DND-41 (cell line): ENCODE measurements around the gene HSPA4L.

Experiments
- ATAC-seq: fragments of 200-7000 bp; cut with Tn5 transposase; 3 replicates; pipeline ENCODE4 v1.9.1; 2021; ENCODE audit warnings: low read depth; ENCODE audit not compliant: insufficient read depth
- DNase-seq: peaks from one replicate; pipeline ENCODE4 v3.0.0-alpha.2; 2020
- H2AFZ ChIP-seq: 2 replicates; pipeline ENCODE4 v1.6.0; 2012; ENCODE audit warnings: low read depth, low read length
- H3K27ac ChIP-seq: 2 replicates; pipeline ENCODE4 v1.5.1; 2012; ENCODE audit warnings: low read length, inconsistent platforms
- H3K27me3 ChIP-seq: fragments of 200-600 bp; sonication (generic); 2 replicates; pipeline ENCODE4 v1.6.0; 2012; ENCODE audit warnings: low read length, mild to moderate bottlenecking, inconsistent platforms; ENCODE audit not compliant: insufficient read depth, poor library complexity
- H3K36me3 ChIP-seq: 2 replicates; pipeline ENCODE4 v1.5.1; 2012; ENCODE audit warnings: low read length, inconsistent platforms; ENCODE audit not compliant: insufficient read depth
- H3K4me1 ChIP-seq: 2 replicates; pipeline ENCODE4 v1.5.1; 2012; ENCODE audit warnings: mild to moderate bottlenecking, low read length; ENCODE audit not compliant: insufficient read depth
- H3K4me2 ChIP-seq: 2 replicates; pipeline ENCODE4 v1.6.0; 2012; ENCODE audit warnings: mild to moderate bottlenecking, moderate library complexity, low read length, inconsistent platforms; ENCODE audit not compliant: insufficient read depth
- H3K4me3 ChIP-seq, 2 experiments: fragments of 200-600 bp in 1 of 2; shearing (Covaris generic) in 1 of 2; 2 replicates each; pipeline ENCODE4 v1.5.1; 2012 to 2016; ENCODE audit warnings: inconsistent platforms in 2 of 2, low read length in 2 of 2, mild to moderate bottlenecking in 2 of 2, low read depth in 1 of 2, moderate library complexity in 1 of 2
- H3K79me2 ChIP-seq: 2 replicates; pipeline ENCODE4 v1.6.0; 2012; ENCODE audit warnings: low read length, inconsistent platforms; ENCODE audit not compliant: insufficient read depth
- H3K9ac ChIP-seq: 2 replicates; pipeline ENCODE4 v1.6.0; 2012; ENCODE audit warnings: low read depth, mild to moderate bottlenecking, inconsistent platforms, low read length, moderate library complexity
- H3K9me3 ChIP-seq: 2 replicates; pipeline ENCODE4 v1.5.1; 2012; ENCODE audit warnings: low read length, moderate library complexity, mild to moderate bottlenecking, inconsistent platforms; ENCODE audit not compliant: insufficient read depth, severe bottlenecking
- H4K20me1 ChIP-seq: 2 replicates; pipeline ENCODE4 v1.6.0; 2012; ENCODE audit warnings: low read length; ENCODE audit not compliant: insufficient read depth
- EZH2 ChIP-seq: IDR thresholded peaks from 3 replicates; pipeline ENCODE4 v1.6.1; 2012; ENCODE audit warnings: borderline replicate concordance, low read depth, mild to moderate bottlenecking, moderate library complexity, low read length, inconsistent platforms; ENCODE audit not compliant: severe bottlenecking
- TF ChIP-seq, protein P1 (sequence below): IDR thresholded peaks from 2 replicates; pipeline ENCODE4 v1.5.1; 2012; ENCODE audit warnings: borderline replicate concordance, low read length, moderate library complexity, mild to moderate bottlenecking; ENCODE audit not compliant: poor library complexity, severe bottlenecking; ENCODE audit errors: extremely low read depth

Gene HSPA4L

DNA sequence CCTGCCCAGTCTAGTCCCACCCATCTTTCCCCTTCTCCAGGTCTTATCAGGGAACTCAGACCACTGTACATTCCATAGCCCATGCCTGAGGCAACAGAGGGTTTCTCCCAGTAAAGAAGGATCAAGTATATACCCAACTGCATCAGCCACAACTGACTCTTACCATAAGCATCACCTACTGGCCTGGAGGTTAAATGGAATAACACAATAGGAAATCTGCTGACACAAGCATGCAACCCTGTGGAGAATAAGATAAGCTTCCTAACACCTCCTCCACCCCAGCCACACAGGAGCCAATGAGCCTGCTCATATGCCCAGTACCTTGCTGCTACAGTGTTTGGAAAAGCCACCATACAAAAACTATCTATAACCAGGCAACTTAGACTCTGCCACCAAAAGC is 63.9 kb downstream of the HSPA4L start:
- Histone ChIP-seq H3K27me3 (no peaks in the 10 kb centered on the region), H3K4me3 (no peak overlapping the region), H4K20me1 (no peaks in the 10 kb centered on the region), H3K4me1 (no peaks in the 10 kb centered on the region), H3K36me3 (peaks cover 5% of the 10 kb centered on the region; the same call in 1 of the 2 replicates), H3K9me3 (peaks cover 16% of the 10 kb centered on the region), H3K79me2 (peaks cover 13% of the 10 kb centered on the region), H3K27ac (no peak overlapping the region), H3K9ac (no peak overlapping the region), H3K4me2 (no peak overlapping the region), H2AFZ (no peak overlapping the region)
- no peak for DNase-seq
- no peak for ATAC-seq
- no peak for TF ChIP-seq EZH2
- TF ChIP-seq, protein P1, sequence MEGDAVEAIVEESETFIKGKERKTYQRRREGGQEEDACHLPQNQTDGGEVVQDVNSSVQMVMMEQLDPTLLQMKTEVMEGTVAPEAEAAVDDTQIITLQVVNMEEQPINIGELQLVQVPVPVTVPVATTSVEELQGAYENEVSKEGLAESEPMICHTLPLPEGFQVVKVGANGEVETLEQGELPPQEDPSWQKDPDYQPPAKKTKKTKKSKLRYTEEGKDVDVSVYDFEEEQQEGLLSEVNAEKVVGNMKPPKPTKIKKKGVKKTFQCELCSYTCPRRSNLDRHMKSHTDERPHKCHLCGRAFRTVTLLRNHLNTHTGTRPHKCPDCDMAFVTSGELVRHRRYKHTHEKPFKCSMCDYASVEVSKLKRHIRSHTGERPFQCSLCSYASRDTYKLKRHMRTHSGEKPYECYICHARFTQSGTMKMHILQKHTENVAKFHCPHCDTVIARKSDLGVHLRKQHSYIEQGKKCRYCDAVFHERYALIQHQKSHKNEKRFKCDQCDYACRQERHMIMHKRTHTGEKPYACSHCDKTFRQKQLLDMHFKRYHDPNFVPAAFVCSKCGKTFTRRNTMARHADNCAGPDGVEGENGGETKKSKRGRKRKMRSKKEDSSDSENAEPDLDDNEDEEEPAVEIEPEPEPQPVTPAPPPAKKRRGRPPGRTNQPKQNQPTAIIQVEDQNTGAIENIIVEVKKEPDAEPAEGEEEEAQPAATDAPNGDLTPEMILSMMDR, result no peak

GRCh38 chr4:127846765-127847164 is 64.6 kb downstream of the HSPA4L start:
- no peak overlapping the region for H3K4me3 ChIP-seq
- TF ChIP-seq, protein P1, result no peak
- TF ChIP-seq EZH2, result no peak
- no peaks in the 10 kb centered on the region for H3K4me1 ChIP-seq
- H2AFZ ChIP-seq, result no peak overlapping the region
- ATAC-seq (no peak), DNase-seq (no peak)
- no peak overlapping the region for H3K27ac ChIP-seq
- H3K9me3 ChIP-seq, result peaks cover 16% of the 10 kb centered on the region
- no peak overlapping the region for H3K9ac ChIP-seq
- no peaks in the 10 kb centered on the region for H3K27me3 ChIP-seq
- H3K79me2 ChIP-seq, result peaks cover 13% of the 10 kb centered on the region
- H4K20me1 ChIP-seq, result no peaks in the 10 kb centered on the region
- H3K4me2 ChIP-seq, result no peak overlapping the region
- H3K36me3 ChIP-seq, result peaks cover 5% of the 10 kb centered on the region; the same call in 1 of the 2 replicates

GRCh38 chr4:127849505-127850234 is 67.5 kb downstream of the HSPA4L start:
- no peaks in the 10 kb centered on the region for H4K20me1 ChIP-seq
- H3K79me2 ChIP-seq, result peaks cover 13% of the 10 kb centered on the region
- H3K4me1 ChIP-seq, result no peaks in the 10 kb centered on the region
- no peak for TF ChIP-seq EZH2
- TF ChIP-seq, protein P1, result no peak
- H3K9me3 ChIP-seq, result peaks cover 22% of the 10 kb centered on the region
- H3K9ac ChIP-seq, result no peak overlapping the region
- ATAC-seq (no peak), DNase-seq (no peak)
- H3K27me3 ChIP-seq, result no peaks in the 10 kb centered on the region
- no peak overlapping the region for H3K27ac ChIP-seq
- no peak overlapping the region for H3K4me3 ChIP-seq
- H3K4me2 ChIP-seq, result no peak overlapping the region
- no peak overlapping the region for H2AFZ ChIP-seq
- H3K36me3 ChIP-seq, result no peaks in the 10 kb centered on the region; the same call in 1 of the 2 replicates
